ENCODE results near the gene SEZ6L. TPM values are rescaled to one million over a fixed set of nuclear protein-coding genes. Genes with fewer than 3 reads are reported as not detected.

SEZ6L gene
- total and polyA plus RNA-seq, 9 donors, result 0.10 to 0.32 (median 0.15) TPM; not detected in 3

GRCh38 chr22:26239581-26239980, 70.3 kb downstream of the SEZ6L start:
- 32 to 56% (median 38%) methylated on average over 4 of the region's 4 CpGs for WGBS, 3 donors
- Histone ChIP-seq H3K36me3 (no peaks in the 10 kb centered on the region), H3K27me3 (no peaks in the 10 kb centered on the region), H3K9me3 (no peaks in the 10 kb centered on the region), H3K4me3 (no peak overlapping the region), H3K27ac (no peak overlapping the region), H3K4me1 (ENCODE audit: insufficient read depth) (no peaks in the 10 kb centered on the region)
- intact Hi-C loops (cut with DNase I), result no loop called here
- TF ChIP-seq CTCF (IDR thresholded peaks at IDR 0.05), result no peak
- TF ChIP-seq POLR2A (IDR thresholded peaks at IDR 0.05), result no peak
- no peak for TF ChIP-seq EP300 (IDR thresholded peaks at IDR 0.05)
- no peak for DNase-seq

- Histone ChIP-seq H3K36me3 (no peaks in the 10 kb centered on the region), H3K27me3 (no peaks in the 10 kb centered on the region), H3K9me3 (no peaks in the 10 kb centered on the region), H3K27ac (no peak overlapping the region), H3K4me3 (no peak overlapping the region), H3K4me1 (ENCODE audit: insufficient read depth) (no peaks in the 10 kb centered on the region)
- whole genome bisulfite sequencing, 3 donors, result 67 to 80% (median 78%) methylated on average over 8 of the region's 8 CpGs
- no peak for DNase-seq
- intact Hi-C loops (cut with DNase I), result no loop called here
- TF ChIP-seq POLR2A (IDR thresholded peaks at IDR 0.05), result no peak
- TF ChIP-seq EP300 (IDR thresholded peaks at IDR 0.05), result no peak
- TF ChIP-seq CTCF (IDR thresholded peaks at IDR 0.05), result no peak
These were observed 72.1 kb downstream of the SEZ6L start for GRCh38 chr22:26241361-26241760.

GRCh38 chr22:26245001-26245400, 75.7 kb downstream of the SEZ6L start:
- Histone ChIP-seq H3K4me3 (no peak overlapping the region), H3K27ac (no peak overlapping the region), H3K27me3 (no peaks in the 10 kb centered on the region), H3K36me3 (no peaks in the 10 kb centered on the region), H3K9me3 (no peaks in the 10 kb centered on the region), H3K4me1 (ENCODE audit: insufficient read depth) (no peaks in the 10 kb centered on the region)
- intact Hi-C loops (cut with DNase I), result no loop called here
- no peak for DNase-seq
- 49 to 52% (median 51%) methylated on average over 7 of the region's 7 CpGs for WGBS, 3 donors
- TF ChIP-seq CTCF (IDR thresholded peaks at IDR 0.05), result no peak

GRCh38 chr22:26246552-26246951, 77.3 kb downstream of the SEZ6L start:
- intact Hi-C loops (cut with DNase I), result no loop called here
- no peaks in the 10 kb centered on the region for H3K27me3 ChIP-seq

More at GRCh38 chr22:26246552-26246951, 77.3 kb downstream of the SEZ6L start:
- DNase-seq, result no peak
- no peaks in the 10 kb centered on the region for H3K9me3 ChIP-seq
- WGBS, 3 donors, result 74 to 81% (median 76%) methylated on average over 7 of the region's 7 CpGs
- no peaks in the 10 kb centered on the region for H3K36me3 ChIP-seq
- H3K4me1 ChIP-seq (ENCODE audit: insufficient read depth), result no peaks in the 10 kb centered on the region
- H3K4me3 ChIP-seq, result no peak overlapping the region
- H3K27ac ChIP-seq, result no peak overlapping the region
- TF ChIP-seq POLR2A (IDR thresholded peaks at IDR 0.05) (no peak), CTCF (IDR thresholded peaks at IDR 0.05) (no peak), EP300 (IDR thresholded peaks at IDR 0.05) (no peak)

All from ovary (tissue), 9 donors.